ENCODE measurements around the gene PIP5K1B. TPM values are rescaled to one million over a fixed set of nuclear protein-coding genes. Genes with fewer than 3 reads are reported as not detected.
A peak's percentile ranks its signal among the peaks of the same experiment; 100 is the strongest.

The PIP5K1B gene
- total and polyA plus RNA-seq, 2 of the 13 experiments (the other 11 are each of a cell fraction or from before 2014, with no cell fraction given), result 15.8 to 17.5 TPM

- no peak for TF ChIP-seq PBX3 (CRISPR knock-in tag; IDR thresholded peaks at IDR 0.05; ENCODE audit: borderline replicate concordance)
- TF ChIP-seq ZNF232 (CRISPR knock-in tag; IDR thresholded peaks at IDR 0.05; ENCODE audit: borderline replicate concordance), result peak; percentile 31; the same call in 1 of the 2 replicates
- TF ChIP-seq GLMP (CRISPR knock-in tag; IDR thresholded peaks at IDR 0.05; ENCODE audit: borderline replicate concordance), result no peak
- TF ChIP-seq ZNF354B (CRISPR knock-in tag; IDR thresholded peaks at IDR 0.05), result 0 out of 2 replicates have a peak, but pooled peaks have one; percentile 78
- TF ChIP-seq PHF8 (CRISPR knock-in tag; IDR thresholded peaks at IDR 0.05), result peak; percentile 71
- TF ChIP-seq ZNF317 (CRISPR knock-in tag; IDR thresholded peaks at IDR 0.05), result peak; percentile 63; the same call in 1 of the 2 replicates
- peak; percentile 91 for TF ChIP-seq ZBTB14 (CRISPR knock-in tag; IDR thresholded peaks at IDR 0.05)
- peak; percentile 84 for TF ChIP-seq HDAC1 (CRISPR knock-in tag; IDR thresholded peaks at IDR 0.05)
- TF ChIP-seq MIER2 (CRISPR knock-in tag; IDR thresholded peaks at IDR 0.05), result no peak
- TF ChIP-seq MAZ (IDR thresholded peaks at IDR 0.05; ENCODE audit: borderline replicate concordance, low read depth, low read length), result no peak
- TF ChIP-seq MAZ (CRISPR knock-in tag; IDR thresholded peaks at IDR 0.05; ENCODE audit: low read depth), result peak; percentile 8; the same call in 1 of the 2 replicates
- peak; percentile 74; the same call in 1 of the 2 replicates for TF ChIP-seq ATF7-NPFF (CRISPR knock-in tag; IDR thresholded peaks at IDR 0.05; ENCODE audit: low read depth)
- 0 out of 2 replicates have a peak, but pooled peaks have one; percentile 15 for TF ChIP-seq MTF1 (CRISPR knock-in tag; IDR thresholded peaks at IDR 0.05)
- 0 out of 2 replicates have a peak, but pooled peaks have one; percentile 55 for TF ChIP-seq HMG20B (CRISPR knock-in tag; conservative IDR thresholded peaks at IDR 0.05)
- no peak for TF ChIP-seq ZNF224 (CRISPR knock-in tag; IDR thresholded peaks at IDR 0.05)
- 0 out of 2 replicates have a peak, but pooled peaks have one; percentile 67 for TF ChIP-seq ARID2 (CRISPR knock-in tag; IDR thresholded peaks at IDR 0.05; ENCODE audit: borderline replicate concordance)
- TF ChIP-seq HES4 (CRISPR knock-in tag; IDR thresholded peaks at IDR 0.05; ENCODE audit: borderline replicate concordance), result no peak
- no peak; the same call in 1 of the 2 replicates for TF ChIP-seq ZNF460 (CRISPR knock-in tag; IDR thresholded peaks at IDR 0.05; ENCODE audit: borderline replicate concordance)
- TF ChIP-seq BORCS8-MEF2B (CRISPR knock-in tag; IDR thresholded peaks at IDR 0.05), result 0 out of 2 replicates have a peak, but pooled peaks have one; percentile 43
- 0 out of 2 replicates have a peak, but pooled peaks have one; percentile 68 for TF ChIP-seq ZNF839 (CRISPR knock-in tag; IDR thresholded peaks at IDR 0.05; ENCODE audit: borderline replicate concordance)
- TF ChIP-seq RAD21 (CRISPR knock-in tag; IDR thresholded peaks at IDR 0.05), result peak; percentile 81
- TF ChIP-seq JDP2 (CRISPR knock-in tag; IDR thresholded peaks at IDR 0.05; ENCODE audit: borderline replicate concordance), result no peak
- TF ChIP-seq MTF2 (CRISPR knock-in tag; IDR thresholded peaks at IDR 0.05; ENCODE audit: borderline replicate concordance), result no peak
- no peak for TF ChIP-seq ZNF33A (CRISPR knock-in tag; IDR thresholded peaks at IDR 0.05; ENCODE audit: borderline replicate concordance)
- 0 out of 2 replicates have a peak, but pooled peaks have one; percentile 88 for TF ChIP-seq THYN1 (CRISPR knock-in tag; IDR thresholded peaks at IDR 0.05; ENCODE audit: borderline replicate concordance, low read depth)
- no peak for TF ChIP-seq EEA1 (CRISPR knock-in tag; IDR thresholded peaks at IDR 0.05; ENCODE audit: borderline replicate concordance)
Observed at GRCh38 chr9:68704814-68705530, at the start of gene PIP5K1B (continued).
